SK-N-SH (cell line): ENCODE data around the gene TECTB.

Source experiments
- CHD2 ChIP-seq: fragments of 150-350 bp; IDR thresholded peaks from 2 replicates; pipeline ENCODE4 v1.6.1; 2018; ENCODE audit warnings: low read length; ENCODE audit not compliant: partially characterized antibody
- EP300 ChIP-seq, 2 experiments: IDR thresholded peaks; 2 replicates each; pipeline versions ENCODE4 v1.4.0 to v1.6.1; 2012; ENCODE audit warnings: borderline replicate concordance in 1 of 2, low read depth in 1 of 2, low read length in 1 of 2
- EZH2phosphoT487 ChIP-seq: fragments of 200-600 bp; sonication (generic); IDR thresholded peaks from 2 replicates; pipeline ENCODE4 v1.6.1; 2017; ENCODE audit warnings: low read depth, mixed run types, mild to moderate bottlenecking, antibody characterized with exemption, moderate library complexity, borderline replicate concordance
- FOSL2 ChIP-seq: IDR thresholded peaks from 2 replicates; pipeline ENCODE4 v1.4.0; 2012; ENCODE audit warnings: low read depth, mild to moderate bottlenecking, moderate library complexity, borderline replicate concordance
- MAX ChIP-seq: IDR thresholded peaks from 2 replicates; pipeline ENCODE4 v1.4.0; 2012; ENCODE audit warnings: low read depth
- NFIC ChIP-seq: IDR thresholded peaks from 2 replicates; pipeline ENCODE4 v1.4.0; 2012; ENCODE audit warnings: borderline replicate concordance
- POLR2AphosphoS5 ChIP-seq: IDR thresholded peaks from 2 replicates; pipeline ENCODE4 v1.6.1; 2012; ENCODE audit warnings: low read depth, low read length
- RFX5 ChIP-seq: IDR thresholded peaks from 2 replicates; pipeline ENCODE4 v1.6.1; 2012; ENCODE audit warnings: mild to moderate bottlenecking, improper control_type of control experiment, low read length
- TAF1 ChIP-seq: IDR thresholded peaks from 2 replicates; pipeline ENCODE4 v1.6.1; 2012; ENCODE audit warnings: low read depth, mild to moderate bottlenecking, low read length, moderate library complexity, borderline replicate concordance
- ZBTB33 ChIP-seq: IDR thresholded peaks from 2 replicates; pipeline ENCODE4 v1.4.0; 2012; ENCODE audit warnings: low read depth, borderline replicate concordance
- TF ChIP-seq, protein P1 (sequence below): fragments of 150-350 bp; IDR thresholded peaks from 2 replicates; pipeline ENCODE4 v1.6.1; 2017; ENCODE audit warnings: antibody characterized with exemption, low read length, low read depth, borderline replicate concordance
- TF ChIP-seq, protein P2 (sequence below): fragments of 200-600 bp; sonication (generic); IDR thresholded peaks from 2 replicates; pipeline ENCODE4 v1.6.1; 2017; ENCODE audit warnings: antibody characterized with exemption, mild to moderate bottlenecking, moderate library complexity
- TF ChIP-seq, protein P3 (sequence below): IDR thresholded peaks from 2 replicates; pipeline ENCODE4 v1.4.0; 2012; ENCODE audit warnings: low read depth, borderline replicate concordance

DNA sequence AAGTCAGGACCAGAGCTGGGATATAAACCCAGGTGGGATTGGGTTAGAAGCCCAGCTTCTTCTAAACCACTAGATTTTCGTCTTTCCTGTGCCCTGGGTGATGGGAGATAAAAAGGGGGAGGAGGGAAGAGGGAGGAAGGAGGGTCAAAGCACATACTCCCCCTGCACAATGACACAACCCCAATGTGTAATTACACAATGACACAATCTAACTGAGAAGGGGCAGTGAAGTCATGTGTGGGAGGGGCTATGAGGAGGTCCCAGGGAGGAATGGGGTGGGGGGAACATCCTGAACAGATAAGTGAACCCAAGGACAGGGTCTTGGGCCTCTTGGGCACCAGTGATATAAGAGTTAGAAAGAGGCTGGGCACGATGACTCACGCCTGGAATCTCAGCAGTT is 44.5 kb downstream of the TECTB start:
- no peak for TF ChIP-seq CHD2
- TF ChIP-seq FOSL2, result no peak
- no peak for TF ChIP-seq EP300 (IDR thresholded peaks at IDR 0.05; ENCODE audit: borderline replicate concordance in 1 of 2, low read depth in 1 of 2, low read length in 1 of 2)
- TF ChIP-seq TAF1, result no peak
- no peak for TF ChIP-seq POLR2AphosphoS5
- TF ChIP-seq, protein P1, sequence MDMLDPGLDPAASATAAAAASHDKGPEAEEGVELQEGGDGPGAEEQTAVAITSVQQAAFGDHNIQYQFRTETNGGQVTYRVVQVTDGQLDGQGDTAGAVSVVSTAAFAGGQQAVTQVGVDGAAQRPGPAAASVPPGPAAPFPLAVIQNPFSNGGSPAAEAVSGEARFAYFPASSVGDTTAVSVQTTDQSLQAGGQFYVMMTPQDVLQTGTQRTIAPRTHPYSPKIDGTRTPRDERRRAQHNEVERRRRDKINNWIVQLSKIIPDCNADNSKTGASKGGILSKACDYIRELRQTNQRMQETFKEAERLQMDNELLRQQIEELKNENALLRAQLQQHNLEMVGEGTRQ, result no peak
- TF ChIP-seq MAX, result no peak
- TF ChIP-seq ZBTB33, result no peak
- no peak for TF ChIP-seq EZH2phosphoT487
- no peak for TF ChIP-seq RFX5
- TF ChIP-seq, protein P2, sequence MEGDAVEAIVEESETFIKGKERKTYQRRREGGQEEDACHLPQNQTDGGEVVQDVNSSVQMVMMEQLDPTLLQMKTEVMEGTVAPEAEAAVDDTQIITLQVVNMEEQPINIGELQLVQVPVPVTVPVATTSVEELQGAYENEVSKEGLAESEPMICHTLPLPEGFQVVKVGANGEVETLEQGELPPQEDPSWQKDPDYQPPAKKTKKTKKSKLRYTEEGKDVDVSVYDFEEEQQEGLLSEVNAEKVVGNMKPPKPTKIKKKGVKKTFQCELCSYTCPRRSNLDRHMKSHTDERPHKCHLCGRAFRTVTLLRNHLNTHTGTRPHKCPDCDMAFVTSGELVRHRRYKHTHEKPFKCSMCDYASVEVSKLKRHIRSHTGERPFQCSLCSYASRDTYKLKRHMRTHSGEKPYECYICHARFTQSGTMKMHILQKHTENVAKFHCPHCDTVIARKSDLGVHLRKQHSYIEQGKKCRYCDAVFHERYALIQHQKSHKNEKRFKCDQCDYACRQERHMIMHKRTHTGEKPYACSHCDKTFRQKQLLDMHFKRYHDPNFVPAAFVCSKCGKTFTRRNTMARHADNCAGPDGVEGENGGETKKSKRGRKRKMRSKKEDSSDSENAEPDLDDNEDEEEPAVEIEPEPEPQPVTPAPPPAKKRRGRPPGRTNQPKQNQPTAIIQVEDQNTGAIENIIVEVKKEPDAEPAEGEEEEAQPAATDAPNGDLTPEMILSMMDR, result no peak
- TF ChIP-seq, protein P3, sequence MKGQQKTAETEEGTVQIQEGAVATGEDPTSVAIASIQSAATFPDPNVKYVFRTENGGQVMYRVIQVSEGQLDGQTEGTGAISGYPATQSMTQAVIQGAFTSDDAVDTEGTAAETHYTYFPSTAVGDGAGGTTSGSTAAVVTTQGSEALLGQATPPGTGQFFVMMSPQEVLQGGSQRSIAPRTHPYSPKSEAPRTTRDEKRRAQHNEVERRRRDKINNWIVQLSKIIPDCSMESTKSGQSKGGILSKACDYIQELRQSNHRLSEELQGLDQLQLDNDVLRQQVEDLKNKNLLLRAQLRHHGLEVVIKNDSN, result no peak
- no peak for TF ChIP-seq NFIC
